B cell (primary cell): ENCODE results near the gene KRT77. TPM values are rescaled to one million over a fixed set of nuclear protein-coding genes. Genes with fewer than 3 reads are reported as not detected.

ENCODE experiments used
- ATAC-seq: fragments of 200-7000 bp; cut with Tn5 transposase; one replicate; pipeline ENCODE4 v1.10.0; 2021; ENCODE audit warnings: low read depth, mild to moderate bottlenecking, moderate number of reproducible peaks, moderate library complexity
- CTCF ChIA-PET: fragments of 350-600 bp; sonication (Branson Sonifier 250); formaldehyde crosslinking; loops from one replicate; lab custom pipeline; 2021; ENCODE audit warnings: antibody characterized with exemption, inconsistent platforms; lab: Charles Lee
- POLR2A ChIA-PET: fragments of 350-600 bp; sonication (Branson Sonifier 250); formaldehyde crosslinking; loops from one replicate; lab custom pipeline; 2021; ENCODE audit warnings: antibody characterized with exemption; lab: Charles Lee
- DNase-seq: peaks from one replicate; pipeline ENCODE4 v3.0.0; 2013
- H2AFZ ChIP-seq: 2 replicates; pipeline ENCODE4 v1.6.1; 2012; ENCODE audit warnings: mild to moderate bottlenecking, low read depth, low read length; ENCODE audit not compliant: insufficient read depth, poor library complexity, severe bottlenecking
- H3K27ac ChIP-seq, 2 donors: 1 replicate in 1 of 2; 2 replicates in 1 of 2; pipeline ENCODE4 v1.5.1; 2012 to 2013; ENCODE audit warnings: low read length in 2 of 2, mild to moderate bottlenecking in 2 of 2, moderate library complexity in 1 of 2
- H3K27me3 ChIP-seq, 4 experiments: fragments of 200-600 bp in 1 of 4; sonication (generic) in 1 of 4; replicated peaks in 1 of 4; 1 replicate in 2 of 4; 2 replicates in 2 of 4; pipeline versions ENCODE4 v1.6.1 to v1.7.0; 2013 to 2016; ENCODE audit warnings: low read length in 3 of 4, mild to moderate bottlenecking in 2 of 4, mixed read lengths in 1 of 4, moderate library complexity in 1 of 4; ENCODE audit not compliant: insufficient read depth in 4 of 4, control insufficient read depth in 3 of 4; ENCODE audit errors: control extremely low read depth in 1 of 4
- H3K36me3 ChIP-seq, 2 experiments: replicated peaks in 1 of 2; 1 replicate in 1 of 2; 2 replicates in 1 of 2; pipeline versions ENCODE4 v1.6.1 to v1.7.1; 2013; ENCODE audit warnings: low read length in 1 of 2; ENCODE audit not compliant: insufficient read depth in 2 of 2, control insufficient read depth in 1 of 2; ENCODE audit errors: control extremely low read depth in 1 of 2, extremely low read depth in 1 of 2
- H3K4me1 ChIP-seq, 2 donors: fragments of 200-600 bp in 1 of 2; sonication (generic) in 1 of 2; 1 replicate in 1 of 2; 2 replicates in 1 of 2; pipeline versions ENCODE4 v1.5.1 to v1.6.1; 2013 to 2017; ENCODE audit warnings: low read length in 2 of 2; ENCODE audit not compliant: control insufficient read depth in 2 of 2, insufficient read depth in 2 of 2
- H3K4me2 ChIP-seq: replicated peaks from 2 replicates; pipeline ENCODE3; 2012; ENCODE audit warnings: mild to moderate bottlenecking, low read depth, low read length; ENCODE audit not compliant: poor library complexity, severe bottlenecking
- H3K4me3 ChIP-seq, 5 experiments: fragments of 200-600 bp in 1 of 5; sonication (generic) in 1 of 5; 1 replicate in 3 of 5; 2 replicates in 2 of 5; pipeline versions ENCODE4 v1.5.1 to v1.7.0; 2011 to 2016; ENCODE audit warnings: low read length in 4 of 5, mild to moderate bottlenecking in 4 of 5, low read depth in 2 of 5, control low read depth in 1 of 5, moderate library complexity in 1 of 5; ENCODE audit not compliant: insufficient read depth in 1 of 5; ENCODE audit errors: control extremely low read depth in 1 of 5, extremely low read depth in 1 of 5
- H3K79me2 ChIP-seq: fragments of 200-600 bp; sonication (generic); one replicate; pipeline ENCODE4 v1.6.0; 2016; ENCODE audit warnings: low read length; ENCODE audit not compliant: control insufficient read depth, insufficient read depth
- H3K9ac ChIP-seq: fragments of 200-600 bp; sonication (generic); 2 replicates; pipeline ENCODE4 v1.6.1; 2017; ENCODE audit warnings: mild to moderate bottlenecking, low read length, moderate library complexity
- H3K9me3 ChIP-seq, 3 donors: one replicate each; pipeline versions ENCODE4 v1.6.1 to v1.7.1; 2013; ENCODE audit warnings: low read length in 2 of 3; ENCODE audit not compliant: control insufficient read depth in 2 of 3, insufficient read depth in 1 of 3; ENCODE audit errors: control extremely low read depth in 1 of 3
- H4K20me1 ChIP-seq: 2 replicates; pipeline ENCODE4 v1.6.0; 2012; ENCODE audit warnings: mild to moderate bottlenecking, low read length; ENCODE audit not compliant: insufficient read depth, control insufficient read depth, poor library complexity, severe bottlenecking
- H3K27ac Mint-ChIP-seq: one replicate; pipeline ENCODE4 v1.8.0; 2021; ENCODE audit warnings: mixed read lengths
- H3K27me3 Mint-ChIP-seq: one replicate; pipeline ENCODE4 v1.8.0; 2021; ENCODE audit warnings: mixed read lengths
- H3K4me1 Mint-ChIP-seq: one replicate; pipeline ENCODE4 v1.8.0; 2021; ENCODE audit warnings: mixed read lengths
- H3K4me3 Mint-ChIP-seq: one replicate; pipeline ENCODE4 v1.8.0; 2021; ENCODE audit warnings: mixed read lengths
- H3K9me3 Mint-ChIP-seq: one replicate; pipeline ENCODE4 v1.8.0; 2022; ENCODE audit warnings: mixed read lengths; ENCODE audit not compliant: insufficient read depth
- EZH2 ChIP-seq: IDR thresholded peaks from 2 replicates; pipeline ENCODE4 v1.6.1; 2012; ENCODE audit warnings: borderline replicate concordance, low read depth, mild to moderate bottlenecking, moderate library complexity, low read length; ENCODE audit not compliant: insufficient read depth, poor library complexity, severe bottlenecking
- WGBS: methylation state at CpG from one replicate; pipeline ENCODE4 v1.1.5; 2013; ENCODE audit warnings: missing lambda C conversion rate; ENCODE audit not compliant: insufficient coverage; 5-methylcytosine and 5-hydroxymethylcytosine counted together
- intact Hi-C: fragments of 100-400 bp; cut with micrococcal nuclease; formaldehyde crosslinking; loops from one replicate; pipeline ENCODE4 v1.10.0; 2022
- polyA plus RNA-seq: library from polyadenylated mRNA; depleted of rRNA; stranded (reverse); fragments of >200 nt; gene quantifications from 2 replicates; pipeline ENCODE4 v1.2.3, GENCODE V29; 2012
- total RNA-seq, 2 donors: library from RNA; stranded (reverse); fragments of 120-200 nt in 1 of 2; gene quantifications; 1 replicate in 1 of 2; 2 replicates in 1 of 2; pipeline versions ENCODE4 v1.2.3 to v1.2.4, GENCODE V29; 2013 to 2022
- TF ChIP-seq, protein P1 (sequence below): fragments of 200-600 bp; IDR thresholded peaks from one replicate; pipeline ENCODE4 v1.8.0; 2022; ENCODE audit warnings: antibody characterized with exemption, mild to moderate bottlenecking

KRT77 gene
- total and polyA plus RNA-seq, 2 donors (not counting 1 experiment from before 2014, with no cell fraction given): not detected

DNA sequence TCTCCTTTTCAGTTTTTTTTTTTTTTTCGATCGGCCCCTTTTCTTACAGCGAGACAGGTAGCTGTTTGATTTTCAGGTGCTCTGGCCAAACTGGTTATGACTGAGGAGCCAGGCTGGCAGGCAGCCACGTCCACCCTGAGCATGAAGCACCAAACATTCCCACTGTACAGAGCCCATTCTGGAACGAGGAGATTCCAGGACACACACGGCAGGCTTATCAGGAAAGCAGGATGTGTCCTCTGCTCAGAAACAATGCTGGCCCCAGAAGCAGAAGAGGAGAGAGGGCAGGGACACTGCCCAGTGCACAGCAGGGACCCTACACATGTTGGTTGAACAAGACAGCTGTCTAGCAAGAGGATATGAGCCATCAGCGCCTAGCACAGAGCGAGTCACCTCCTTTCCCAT lies 47.6 kb downstream of the KRT77 start:
- Histone ChIP-seq H3K4me3 (no peak overlapping the region), H4K20me1 (no peaks in the 10 kb centered on the region), H3K4me2 (no peak overlapping the region), H3K36me3 (no peaks in the 10 kb centered on the region), H3K4me1 (no peaks in the 10 kb centered on the region), H3K79me2 (no peaks in the 10 kb centered on the region), H3K9me3 (peaks cover 0 to 5% (median 3%) of the 10 kb centered on the region in 3 donors), H3K27me3 (peaks cover 0 to 8% (median 0%) of the 10 kb centered on the region in 4 experiments), H3K9ac (no peak overlapping the region), H3K27ac (no peak overlapping the region), H2AFZ (no peak overlapping the region)
- Mint-ChIP-seq H3K4me3 (no peak overlapping the region), H3K27me3 (peaks cover 22% of the 10 kb centered on the region), H3K4me1 (no peaks in the 10 kb centered on the region), H3K9me3 (no peaks in the 10 kb centered on the region), H3K27ac (no peak overlapping the region)
- 88% methylated on average over 7 of the region's 8 CpGs for WGBS
- CTCF ChIA-PET: no interaction called here
- POLR2A ChIA-PET: no interaction called here
- no peak for TF ChIP-seq EZH2
- TF ChIP-seq, protein P1, sequence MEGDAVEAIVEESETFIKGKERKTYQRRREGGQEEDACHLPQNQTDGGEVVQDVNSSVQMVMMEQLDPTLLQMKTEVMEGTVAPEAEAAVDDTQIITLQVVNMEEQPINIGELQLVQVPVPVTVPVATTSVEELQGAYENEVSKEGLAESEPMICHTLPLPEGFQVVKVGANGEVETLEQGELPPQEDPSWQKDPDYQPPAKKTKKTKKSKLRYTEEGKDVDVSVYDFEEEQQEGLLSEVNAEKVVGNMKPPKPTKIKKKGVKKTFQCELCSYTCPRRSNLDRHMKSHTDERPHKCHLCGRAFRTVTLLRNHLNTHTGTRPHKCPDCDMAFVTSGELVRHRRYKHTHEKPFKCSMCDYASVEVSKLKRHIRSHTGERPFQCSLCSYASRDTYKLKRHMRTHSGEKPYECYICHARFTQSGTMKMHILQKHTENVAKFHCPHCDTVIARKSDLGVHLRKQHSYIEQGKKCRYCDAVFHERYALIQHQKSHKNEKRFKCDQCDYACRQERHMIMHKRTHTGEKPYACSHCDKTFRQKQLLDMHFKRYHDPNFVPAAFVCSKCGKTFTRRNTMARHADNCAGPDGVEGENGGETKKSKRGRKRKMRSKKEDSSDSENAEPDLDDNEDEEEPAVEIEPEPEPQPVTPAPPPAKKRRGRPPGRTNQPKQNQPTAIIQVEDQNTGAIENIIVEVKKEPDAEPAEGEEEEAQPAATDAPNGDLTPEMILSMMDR: no peak
- no peak for ATAC-seq
- DNase-seq: no peak
- intact Hi-C loops: no loop called here

DNA sequence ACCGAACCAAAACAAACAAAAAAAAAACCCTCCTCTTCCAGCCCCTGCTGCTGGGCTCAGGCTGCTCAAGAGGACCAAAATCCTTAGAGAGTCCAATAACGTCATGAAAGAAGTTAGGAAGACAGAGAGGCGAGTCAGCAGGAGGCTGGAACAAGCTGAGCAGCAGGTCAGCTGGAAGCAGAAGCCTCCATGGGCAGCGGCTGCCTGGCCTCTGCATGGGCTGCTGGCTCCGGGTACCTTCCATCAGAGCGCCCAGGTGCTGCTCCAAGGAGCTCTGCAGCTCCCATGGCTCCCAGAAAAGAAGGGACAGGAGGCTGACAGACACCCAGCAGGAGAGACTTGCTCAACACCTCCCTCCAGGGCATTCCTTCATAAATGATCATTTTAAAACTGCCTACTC lies 48.1 kb downstream of the KRT77 start:
- WGBS: 73% methylated on average over 5 of the region's 6 CpGs
- Mint-ChIP-seq H3K27ac (no peak overlapping the region), H3K9me3 (no peaks in the 10 kb centered on the region), H3K4me3 (no peak overlapping the region), H3K4me1 (no peaks in the 10 kb centered on the region), H3K27me3 (peaks cover 22% of the 10 kb centered on the region)
- peaks cover 0 to 11% (median 0%) of the 10 kb centered on the region in 4 experiments for H3K27me3 ChIP-seq
- no peaks in the 10 kb centered on the region for H4K20me1 ChIP-seq
- H3K79me2 ChIP-seq: no peaks in the 10 kb centered on the region
- H3K4me2 ChIP-seq: no peak overlapping the region
- H2AFZ ChIP-seq: no peak overlapping the region
- POLR2A ChIA-PET: no interaction called here
- no peak for TF ChIP-seq EZH2
- TF ChIP-seq, protein P1: no peak
- H3K4me3 ChIP-seq: no peak overlapping the region
- CTCF ChIA-PET: no interaction called here
- no peaks in the 10 kb centered on the region for H3K4me1 ChIP-seq
- intact Hi-C loops: no loop called here
- H3K9me3 ChIP-seq: peaks cover 0 to 5% (median 3%) of the 10 kb centered on the region in 3 donors
- ATAC-seq (no peak), DNase-seq (no peak)
- no peak overlapping the region for H3K9ac ChIP-seq
- no peaks in the 10 kb centered on the region for H3K36me3 ChIP-seq
- H3K27ac ChIP-seq: no peak overlapping the region
